Measurements from ENCODE around the gene RAP2A.

DNA sequence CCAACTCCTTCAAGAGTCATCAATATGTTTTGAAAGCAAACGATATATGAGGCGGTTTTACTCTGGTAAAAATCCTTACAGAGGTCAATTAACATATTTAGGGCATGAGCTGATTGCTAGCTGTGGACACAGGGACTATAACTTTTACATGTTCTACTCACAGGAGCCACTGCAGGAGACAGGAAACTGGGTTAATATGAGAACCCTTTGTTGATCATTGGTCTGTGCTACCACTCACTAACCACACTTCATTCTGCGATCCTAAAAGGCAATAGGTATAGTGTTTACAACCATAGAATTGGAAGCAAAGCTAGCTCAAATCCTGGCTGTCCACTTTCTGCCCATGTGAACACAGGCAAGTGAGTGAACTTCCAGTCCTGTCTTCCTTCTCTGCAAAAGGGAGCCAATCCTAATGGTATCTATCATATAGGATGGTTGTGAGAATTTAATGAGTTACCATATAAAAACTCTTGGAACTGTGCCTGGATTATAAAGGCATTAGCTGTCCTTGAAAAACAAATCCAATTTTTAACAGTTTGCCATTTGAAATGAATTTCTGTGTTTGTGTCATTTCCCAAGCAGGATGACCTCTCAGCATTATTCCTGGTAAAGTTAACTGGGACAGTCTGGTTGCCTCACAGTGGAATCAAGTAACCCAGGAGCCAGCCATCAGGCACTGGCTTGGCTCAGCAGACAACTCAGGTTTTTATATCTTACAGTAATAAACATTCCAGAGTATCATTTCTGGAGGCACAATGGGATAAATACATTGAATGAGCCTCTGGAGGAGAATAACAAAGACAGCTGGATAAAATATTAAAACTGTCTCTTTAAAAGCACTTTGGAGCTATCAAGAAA lies 29.8 kb upstream of the RAP2A start:
- TF ChIP-seq ZNF24 (IDR thresholded peaks at IDR 0.05): no peak
- TF ChIP-seq, protein P1, sequence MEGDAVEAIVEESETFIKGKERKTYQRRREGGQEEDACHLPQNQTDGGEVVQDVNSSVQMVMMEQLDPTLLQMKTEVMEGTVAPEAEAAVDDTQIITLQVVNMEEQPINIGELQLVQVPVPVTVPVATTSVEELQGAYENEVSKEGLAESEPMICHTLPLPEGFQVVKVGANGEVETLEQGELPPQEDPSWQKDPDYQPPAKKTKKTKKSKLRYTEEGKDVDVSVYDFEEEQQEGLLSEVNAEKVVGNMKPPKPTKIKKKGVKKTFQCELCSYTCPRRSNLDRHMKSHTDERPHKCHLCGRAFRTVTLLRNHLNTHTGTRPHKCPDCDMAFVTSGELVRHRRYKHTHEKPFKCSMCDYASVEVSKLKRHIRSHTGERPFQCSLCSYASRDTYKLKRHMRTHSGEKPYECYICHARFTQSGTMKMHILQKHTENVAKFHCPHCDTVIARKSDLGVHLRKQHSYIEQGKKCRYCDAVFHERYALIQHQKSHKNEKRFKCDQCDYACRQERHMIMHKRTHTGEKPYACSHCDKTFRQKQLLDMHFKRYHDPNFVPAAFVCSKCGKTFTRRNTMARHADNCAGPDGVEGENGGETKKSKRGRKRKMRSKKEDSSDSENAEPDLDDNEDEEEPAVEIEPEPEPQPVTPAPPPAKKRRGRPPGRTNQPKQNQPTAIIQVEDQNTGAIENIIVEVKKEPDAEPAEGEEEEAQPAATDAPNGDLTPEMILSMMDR (IDR thresholded peaks at IDR 0.05 in 2 of 3, conservative IDR thresholded peaks at IDR 0.05 in 1 of 3; ENCODE audit: insufficient read depth in 2 of 3, low read depth in 1 of 3, low read length in 3 of 3): no peak
